NT2/D1 (cell line): ENCODE results near the gene WDR64.

Experiments
- DNase-seq: peaks from one replicate; pipeline ENCODE4 v3.0.0-alpha.2; 2011; ENCODE audit warnings: low read depth, low spot score
- H3K27me3 ChIP-seq: 2 replicates; pipeline ENCODE4 v1.6.0; 2011; ENCODE audit warnings: mild to moderate bottlenecking; ENCODE audit not compliant: insufficient read length, insufficient read depth
- H3K36me3 ChIP-seq: 2 replicates; pipeline ENCODE4 v1.6.1; 2011; ENCODE audit warnings: mild to moderate bottlenecking, low read length, mixed read lengths; ENCODE audit not compliant: insufficient read depth, insufficient read length
- H3K4me1 ChIP-seq: 2 replicates; pipeline ENCODE4 v1.5.1; 2011; ENCODE audit not compliant: insufficient read depth, insufficient read length
- H3K4me3 ChIP-seq: 2 replicates; pipeline ENCODE4 v1.5.1; 2011; ENCODE audit warnings: low read depth; ENCODE audit not compliant: insufficient read length
- H3K9ac ChIP-seq: 2 replicates; pipeline ENCODE4 v1.6.0; 2011; ENCODE audit warnings: low read depth; ENCODE audit not compliant: insufficient read length
- H3K9me3 ChIP-seq: 2 replicates; pipeline ENCODE4 v1.5.1; 2011; ENCODE audit warnings: mild to moderate bottlenecking, low read length; ENCODE audit not compliant: insufficient read depth
- SUZ12 ChIP-seq: IDR thresholded peaks from 2 replicates; pipeline ENCODE4 v1.6.1; 2011; ENCODE audit not compliant: insufficient read length, insufficient read depth; ENCODE audit errors: extremely low read depth
- YY1 ChIP-seq: IDR thresholded peaks from 2 replicates; pipeline ENCODE4 v1.6.1; 2011; ENCODE audit not compliant: insufficient read length, insufficient read depth
- ZNF274 ChIP-seq: IDR thresholded peaks from 2 replicates; pipeline ENCODE4 v1.6.1; 2011; ENCODE audit warnings: mild to moderate bottlenecking, low read depth, low read length

The WDR64 gene

DNA sequence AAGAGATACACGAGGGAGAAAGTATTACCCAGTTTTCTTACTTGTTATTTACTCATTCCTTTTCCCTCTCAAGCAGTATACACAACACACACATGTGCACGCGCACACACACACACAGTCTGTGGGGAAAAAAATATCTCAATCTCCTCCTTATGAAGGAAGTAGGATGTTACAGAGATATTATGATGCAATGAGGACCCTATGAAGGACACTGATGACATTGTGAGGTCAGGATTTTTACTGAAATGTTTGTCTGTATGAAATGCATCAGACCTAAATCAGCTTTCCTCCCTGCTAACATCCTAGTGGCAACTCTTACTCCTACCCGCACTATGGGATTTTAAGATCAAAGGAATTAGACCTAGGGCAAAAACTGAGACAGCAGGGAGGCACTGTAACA, at the start of gene WDR64:
TSS of gene WDR64 (plus strand) at position 270 of the 400 bp plus-strand sequence. CDS start 204 bp downstream, outside the sequence.
- Histone ChIP-seq H3K36me3 (no peaks in the 10 kb centered on the region), H3K4me3 (no peak within 1 kb of the TSS), H3K27me3 (no peaks in the 10 kb centered on the region), H3K9me3 (peaks cover 5% of the 10 kb centered on the region), H3K9ac (no peak within 1 kb of the TSS), H3K4me1 (no peaks in the 10 kb centered on the region)
- TF ChIP-seq ZNF274 = no peak
- TF ChIP-seq YY1 = no peak
- TF ChIP-seq SUZ12 = no peak
- no peak for DNase-seq

DNA sequence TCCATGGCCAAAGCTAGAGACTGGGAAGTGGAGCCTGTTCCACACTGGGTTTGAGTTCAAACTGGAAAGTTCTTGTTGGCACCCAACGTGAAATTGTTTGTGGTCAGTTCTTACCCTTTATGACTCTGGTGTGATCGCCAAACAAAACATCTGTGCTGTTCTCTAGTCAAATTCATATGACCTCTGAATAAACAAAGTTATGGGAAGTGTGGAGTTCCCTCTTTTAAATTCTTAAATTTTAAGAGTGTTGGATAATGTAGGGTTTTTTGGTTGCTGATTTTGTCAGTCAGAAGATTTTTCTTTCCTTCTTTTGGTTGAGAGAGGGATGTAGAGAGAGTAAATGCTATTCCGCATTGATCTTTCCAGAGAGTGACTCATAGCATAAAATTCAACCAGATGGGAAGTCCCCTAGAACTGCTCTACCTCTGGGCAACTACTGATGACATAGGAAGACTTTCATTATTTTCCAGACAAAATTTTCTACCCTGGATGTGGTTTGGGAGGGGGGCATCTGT, 48.3 kb upstream of the WDR64 start:
- Histone ChIP-seq H3K36me3 (peaks cover 7% of the 10 kb centered on the region), H3K9ac (no peak overlapping the region), H3K27me3 (no peaks in the 10 kb centered on the region), H3K4me1 (no peaks in the 10 kb centered on the region), H3K9me3 (no peaks in the 10 kb centered on the region), H3K4me3 (no peak overlapping the region)
- TF ChIP-seq SUZ12 (no peak), ZNF274 (no peak), YY1 (no peak)
- no peak for DNase-seq

DNA sequence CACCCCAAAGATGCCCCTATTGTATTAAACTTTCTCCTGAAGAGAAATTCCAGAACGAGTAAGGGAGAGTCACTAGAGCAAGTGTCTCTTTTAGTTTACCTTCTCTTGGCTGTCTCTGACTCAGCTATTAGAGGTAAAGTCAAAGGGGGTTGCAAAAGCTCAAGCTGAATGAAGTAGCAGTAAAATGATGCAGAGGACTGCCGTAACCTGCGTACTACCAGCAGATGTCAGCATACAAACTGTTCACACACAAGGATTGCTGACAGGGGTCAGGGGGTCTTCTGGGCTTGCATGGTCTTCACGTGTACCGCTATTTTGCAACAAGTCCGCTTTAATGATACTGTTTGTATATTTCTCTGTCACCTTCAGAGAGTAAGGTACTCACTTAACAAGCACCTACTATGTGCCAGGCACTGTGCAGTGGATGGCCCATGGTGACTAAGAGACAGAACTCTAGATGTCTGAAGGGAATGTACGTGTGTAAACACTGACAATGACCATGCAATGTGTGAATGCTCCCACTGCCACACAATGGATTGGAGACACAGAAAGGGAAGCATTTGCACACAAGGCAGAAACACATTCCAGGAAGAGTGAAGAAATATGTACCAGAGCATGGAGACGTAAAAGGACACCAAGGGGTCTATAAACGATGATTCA, 46.8 kb upstream of the WDR64 start:
- TF ChIP-seq SUZ12 (no peak), ZNF274 (no peak), YY1 (no peak)
- Histone ChIP-seq H3K9ac (no peak overlapping the region), H3K27me3 (no peaks in the 10 kb centered on the region), H3K36me3 (peaks cover 7% of the 10 kb centered on the region), H3K4me1 (no peaks in the 10 kb centered on the region), H3K9me3 (no peaks in the 10 kb centered on the region), H3K4me3 (no peak overlapping the region)
- DNase-seq = no peak

- H3K4me1 ChIP-seq = no peaks in the 10 kb centered on the region
- no peak overlapping the region for H3K4me3 ChIP-seq
- H3K27me3 ChIP-seq = no peaks in the 10 kb centered on the region
- H3K9ac ChIP-seq = no peak overlapping the region
- H3K9me3 ChIP-seq = no peaks in the 10 kb centered on the region
- H3K36me3 ChIP-seq = peaks cover 7% of the 10 kb centered on the region
- DNase-seq = no peak
- no peak for TF ChIP-seq ZNF274
Measured at GRCh38 chr1:241606544-241606943, 45.5 kb upstream of the WDR64 start.

GRCh38 chr1:241607497-241607896, 44.6 kb upstream of the WDR64 start:
- no peak for DNase-seq
- Histone ChIP-seq H3K9ac (no peak overlapping the region), H3K9me3 (no peaks in the 10 kb centered on the region), H3K4me3 (no peak overlapping the region), H3K27me3 (no peaks in the 10 kb centered on the region), H3K36me3 (peaks cover 6% of the 10 kb centered on the region), H3K4me1 (no peaks in the 10 kb centered on the region)
- TF ChIP-seq ZNF274 (no peak), SUZ12 (no peak), YY1 (no peak)

- no peaks in the 10 kb centered on the region for H3K27me3 ChIP-seq
- no peak overlapping the region for H3K4me3 ChIP-seq
- H3K9me3 ChIP-seq = no peaks in the 10 kb centered on the region
- DNase-seq = no peak
- H3K36me3 ChIP-seq = peaks cover 5% of the 10 kb centered on the region
- H3K9ac ChIP-seq = no peak overlapping the region
- no peak for TF ChIP-seq ZNF274
- TF ChIP-seq YY1 = no peak
- no peak for TF ChIP-seq SUZ12
- no peaks in the 10 kb centered on the region for H3K4me1 ChIP-seq
Measured at GRCh38 chr1:241608379-241609033, 43.6 kb upstream of the WDR64 start.

DNA sequence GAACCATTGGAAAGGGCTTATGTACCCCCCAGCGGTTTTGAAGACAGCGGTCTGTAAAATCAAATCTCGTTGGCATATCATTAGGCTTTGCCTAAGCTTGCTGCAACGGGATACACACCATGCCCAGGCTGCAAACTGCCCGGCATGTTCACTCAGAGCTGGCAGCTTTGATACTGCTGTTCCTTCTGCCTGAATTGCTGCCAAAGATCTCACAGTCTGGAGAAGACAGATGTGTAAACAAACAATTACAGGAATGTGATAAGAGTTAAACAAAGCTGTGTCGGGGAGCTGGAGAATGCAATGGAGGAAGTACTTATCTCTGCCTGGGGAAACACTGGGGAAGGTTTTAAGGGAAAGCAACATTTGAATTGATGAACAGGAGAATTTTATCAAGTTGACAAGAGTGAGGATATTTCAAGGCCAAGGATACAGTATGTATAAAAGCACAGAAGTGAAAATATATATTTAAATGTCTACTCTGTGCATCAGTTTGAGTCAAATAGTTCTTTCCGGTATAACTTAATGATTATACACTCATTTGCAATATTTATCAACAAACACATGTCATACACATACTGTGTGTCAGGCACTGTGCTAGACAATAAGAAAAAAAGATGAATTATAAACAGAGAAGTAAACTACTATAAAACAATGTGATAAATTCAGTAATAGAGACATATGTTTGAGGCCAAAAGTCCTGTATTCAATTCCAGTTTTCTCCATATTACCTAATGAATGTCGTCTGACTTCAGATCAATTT, 41.8 kb upstream of the WDR64 start:
- DNase-seq = no peak
- H3K4me3 ChIP-seq = no peak overlapping the region
- no peak for TF ChIP-seq ZNF274
- TF ChIP-seq YY1 = no peak
- TF ChIP-seq SUZ12 = no peak
- H3K27me3 ChIP-seq = no peaks in the 10 kb centered on the region
- no peaks in the 10 kb centered on the region for H3K4me1 ChIP-seq
- H3K36me3 ChIP-seq = no peaks in the 10 kb centered on the region
- H3K9me3 ChIP-seq = no peaks in the 10 kb centered on the region
- H3K9ac ChIP-seq = no peak overlapping the region
